HG02852 (cell line): ENCODE measurements around the gene MT1F.

Source experiments
- ATAC-seq: cut with Tn5 transposase; IDR thresholded peaks from one replicate; pipeline ENCODE4 v1.9.1; 2021; ENCODE audit warnings: mild to moderate bottlenecking, moderate library complexity; ENCODE audit not compliant: unreplicated experiment

MT1F gene

DNA sequence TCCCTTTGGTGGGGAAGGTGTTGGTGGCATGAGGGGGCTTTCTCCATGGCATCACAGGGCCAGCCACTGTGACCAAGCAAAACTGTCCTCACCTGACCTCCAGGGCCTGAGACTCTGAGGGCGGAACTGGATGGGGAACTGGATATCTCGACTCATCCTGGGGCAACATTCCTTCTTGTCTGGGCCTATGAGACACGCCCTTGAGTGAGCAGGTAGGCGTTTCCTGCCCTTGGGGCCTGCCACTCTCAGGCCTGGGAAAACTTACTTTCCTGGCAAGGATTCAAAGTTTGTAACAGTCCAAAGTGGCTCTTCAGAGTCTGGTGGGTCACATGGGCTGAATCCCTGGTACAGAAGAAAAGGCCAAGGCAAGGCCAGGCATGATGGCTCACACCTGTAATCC, 34.1 kb downstream of the MT1F start:
- ATAC-seq: no peak

DNA sequence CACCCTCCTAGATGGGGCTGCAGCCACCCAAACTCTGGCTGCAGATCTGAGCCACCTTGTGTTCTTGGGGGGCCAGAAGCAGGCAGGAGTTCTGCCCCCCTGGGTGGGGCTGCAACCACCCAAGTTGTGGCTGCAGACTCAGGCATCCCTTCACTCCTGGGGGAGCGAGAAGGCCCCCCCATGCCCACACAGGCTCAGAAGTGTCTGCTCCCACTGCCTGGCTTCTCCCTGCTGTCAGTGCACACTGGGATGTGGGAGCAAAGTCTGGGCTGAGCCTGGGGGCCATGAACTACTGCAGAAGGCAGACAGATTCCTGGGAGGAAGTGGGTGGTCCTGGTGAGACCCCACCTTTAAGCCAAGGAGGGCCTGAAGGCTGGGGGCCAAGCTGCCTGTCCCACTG, 37.5 kb downstream of the MT1F start:
- ATAC-seq: no peak

DNA sequence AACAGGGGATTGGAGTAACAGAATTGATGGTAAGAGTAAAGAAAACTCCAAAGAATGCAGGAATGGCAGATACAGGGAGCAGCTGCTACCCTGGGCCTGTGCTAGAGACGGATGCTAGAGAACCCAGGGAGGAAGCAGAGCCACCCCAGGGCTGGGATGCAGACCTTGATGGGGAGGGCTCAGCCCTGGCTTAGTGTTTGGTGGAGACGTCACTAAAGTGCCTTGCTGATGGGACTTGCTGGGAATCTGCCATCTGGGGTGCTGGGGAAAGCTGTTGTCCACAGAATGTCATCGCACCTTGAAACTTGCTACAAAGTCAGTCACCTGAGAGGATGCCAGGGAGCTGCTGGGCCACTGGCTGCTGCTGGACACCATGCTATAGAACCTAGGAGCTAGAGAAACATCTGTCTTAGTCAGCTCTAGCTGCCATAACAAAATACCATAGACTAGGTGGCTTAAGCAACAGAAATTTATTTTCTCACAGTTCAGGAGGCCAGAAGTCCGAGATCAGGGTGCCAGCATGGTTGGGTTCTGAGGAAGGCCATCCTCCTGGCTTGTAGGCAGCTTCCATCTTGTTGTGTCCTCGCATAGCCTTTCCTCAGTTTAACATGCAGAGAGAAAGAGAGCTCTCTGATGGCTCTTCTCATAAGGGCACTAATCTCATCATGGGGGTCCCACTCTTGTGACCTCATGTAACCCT, 39.8 kb downstream of the MT1F start:
- ATAC-seq: no peak

DNA sequence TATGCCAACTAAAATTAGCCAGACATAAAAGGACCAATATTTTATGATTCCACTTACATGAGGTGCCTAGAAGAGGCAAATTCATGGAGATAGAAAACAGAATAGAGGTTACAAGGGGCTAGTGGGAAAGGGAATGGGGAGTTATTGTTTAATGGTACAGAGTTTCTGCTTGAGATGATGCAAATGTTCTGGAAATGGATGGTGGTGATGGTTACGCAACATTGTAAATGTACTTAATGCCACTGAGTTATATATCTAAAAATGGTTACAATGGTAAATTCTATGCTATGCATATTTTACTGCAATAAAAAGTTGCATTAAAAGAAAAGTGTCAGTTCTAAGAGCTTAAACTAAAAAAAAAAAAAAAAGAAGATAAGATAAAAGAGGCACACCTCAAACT, 42.4 kb downstream of the MT1F start:
- ATAC-seq: no peak

DNA sequence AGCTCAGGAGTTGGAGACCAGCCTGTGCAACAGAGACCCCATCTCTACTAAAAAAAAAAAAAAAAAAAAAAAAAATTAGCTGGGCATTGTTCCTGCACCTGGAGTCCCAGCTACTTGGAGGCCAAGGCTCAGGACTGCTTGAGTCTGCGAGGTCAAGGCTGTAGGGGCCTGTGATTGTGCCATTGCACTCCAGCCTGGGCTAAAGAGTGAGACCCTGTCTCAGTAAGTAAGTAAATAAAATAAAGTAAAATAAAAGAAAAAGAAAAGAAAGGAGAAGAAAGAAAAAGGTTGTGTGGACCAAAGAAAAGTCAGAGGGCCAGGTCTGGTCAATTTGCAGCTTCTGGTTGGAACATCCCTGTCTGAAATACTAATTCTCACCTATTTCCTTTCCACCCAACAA, 42.9 kb downstream of the MT1F start:
- ATAC-seq: no peak

DNA sequence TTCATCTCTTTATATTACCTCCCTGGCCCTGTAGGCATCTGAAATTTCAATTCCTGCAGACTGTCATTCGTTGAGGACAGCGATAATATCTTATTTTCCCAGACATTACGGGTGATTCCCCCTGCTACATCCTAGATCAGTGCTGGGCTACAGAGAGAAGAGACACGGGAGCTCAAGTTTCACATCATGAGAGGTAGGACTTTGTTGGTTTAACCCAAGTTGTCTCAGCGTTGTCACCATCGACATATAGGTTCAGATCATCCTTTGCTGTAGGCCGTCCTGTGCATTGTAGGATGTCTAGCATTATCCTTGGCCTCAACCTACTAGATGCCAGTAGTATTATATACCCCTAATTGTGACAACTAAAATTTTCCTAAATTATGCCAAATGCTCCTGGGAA, 43.8 kb downstream of the MT1F start:
- ATAC-seq: no peak

DNA sequence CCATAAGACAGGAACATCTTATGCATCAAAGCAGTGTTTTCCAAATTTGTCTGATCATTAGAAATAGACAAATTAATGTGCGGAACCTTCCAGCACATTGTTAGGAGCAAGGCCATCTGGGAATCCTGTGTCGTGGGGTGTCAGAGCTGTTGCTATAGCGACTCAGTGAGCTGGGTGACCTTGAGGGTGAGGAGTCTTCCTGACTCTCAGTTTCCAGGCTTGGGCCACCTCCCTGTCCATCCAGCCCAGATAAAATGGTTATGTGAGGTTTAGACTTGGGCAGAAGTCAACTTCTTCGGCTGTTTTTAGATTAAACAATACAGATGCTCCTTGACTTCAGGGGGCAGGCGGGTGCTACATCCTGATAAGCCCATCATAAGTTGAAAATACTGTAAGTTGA, 45.1 kb downstream of the MT1F start:
- no peak for ATAC-seq
